Peyer's patch (tissue), 4 donors: ENCODE measurements around the gene NCAM2. TPM values are rescaled to one million over a fixed set of nuclear protein-coding genes. Genes with fewer than 3 reads are reported as not detected.

Experiments
- DNase-seq, 3 donors: peaks; one replicate each; pipeline ENCODE4 v3.0.0-alpha.2; 2017 to 2019
- H3K27ac ChIP-seq, 4 donors: fragments of 200-600 bp; sonication (generic); one replicate each; pipeline ENCODE4 v1.5.1; 2016 to 2019
- H3K27me3 ChIP-seq, 2 donors: fragments of 200-600 bp; sonication (generic); one replicate each; pipeline ENCODE4 v1.5.1; 2019
- H3K36me3 ChIP-seq, 3 donors: fragments of 200-600 bp; sonication (generic); one replicate each; pipeline ENCODE4 v1.5.1; 2016 to 2019
- H3K4me1 ChIP-seq, 4 donors: fragments of 200-600 bp; sonication (generic); one replicate each; pipeline ENCODE4 v1.5.1; 2016 to 2019
- H3K4me3 ChIP-seq, 4 donors: fragments of 200-600 bp; sonication (generic); 1 replicate in 3 of 4; 2 replicates in 1 of 4; pipeline ENCODE4 v1.5.1; 2016 to 2019; ENCODE audit warnings: mild to moderate bottlenecking in 1 of 4
- H3K9me3 ChIP-seq, 4 donors: fragments of 200-600 bp; sonication (generic); one replicate each; pipeline ENCODE4 v1.5.1; 2016 to 2019; ENCODE audit warnings: mild to moderate bottlenecking in 1 of 4
- CTCF ChIP-seq, 6 experiments: fragments of 450-650 bp in 4 of 6; fragments of 200-600 bp in 2 of 6; sonication (generic) in 1 of 6; IDR thresholded peaks; one replicate each; pipeline ENCODE4 v1.5.1; 2017 to 2019; ENCODE audit warnings: antibody characterized with exemption in 6 of 6, mild to moderate bottlenecking in 3 of 6, moderate library complexity in 1 of 6
- POLR2A ChIP-seq, 2 donors: fragments of 450-650 bp; IDR thresholded peaks; one replicate each; pipeline ENCODE4 v1.5.1; 2017; ENCODE audit warnings: antibody characterized with exemption in 2 of 2, mild to moderate bottlenecking in 2 of 2, moderate library complexity in 2 of 2
- total RNA-seq, 4 donors: library from RNA; depleted of rRNA; stranded (reverse); fragments of >200 nt; gene quantifications; one replicate each; pipeline ENCODE4 v1.1.0, GENCODE V29; 2016

Gene NCAM2
- total RNA-seq, 4 donors from 2014 or later = 0.13 to 5.8 (median 0.60) TPM

- Histone ChIP-seq H3K27ac (no peak overlapping the region), H3K36me3 (no peaks in the 10 kb centered on the region), H3K9me3 (no peaks in the 10 kb centered on the region), H3K4me3 (no peak overlapping the region), H3K4me1 (no peaks in the 10 kb centered on the region), H3K27me3 (no peaks in the 10 kb centered on the region)
- DNase-seq = no peak
- TF ChIP-seq POLR2A (IDR thresholded peaks at IDR 0.05) = no peak
- TF ChIP-seq CTCF (IDR thresholded peaks at IDR 0.05) = no peak
Measured at GRCh38 chr21:21179619-21180298, 181.6 kb downstream of the NCAM2 start.

- no peaks in the 10 kb centered on the region for H3K9me3 ChIP-seq
- H3K4me1 ChIP-seq = no peaks in the 10 kb centered on the region
- DNase-seq = no peak
- H3K36me3 ChIP-seq = no peaks in the 10 kb centered on the region
- no peaks in the 10 kb centered on the region for H3K27me3 ChIP-seq
- no peak overlapping the region for H3K4me3 ChIP-seq
- TF ChIP-seq CTCF (IDR thresholded peaks at IDR 0.05) (no peak), POLR2A (IDR thresholded peaks at IDR 0.05) (no peak)
- no peak overlapping the region for H3K27ac ChIP-seq
Measured at GRCh38 chr21:21182401-21183010, 184.3 kb downstream of the NCAM2 start.

GRCh38 chr21:21183092-21183491 is 184.9 kb downstream of the NCAM2 start:
- no peak overlapping the region for H3K27ac ChIP-seq
- H3K9me3 ChIP-seq = no peaks in the 10 kb centered on the region
- H3K36me3 ChIP-seq = no peaks in the 10 kb centered on the region
- TF ChIP-seq POLR2A (IDR thresholded peaks at IDR 0.05) (no peak), CTCF (IDR thresholded peaks at IDR 0.05) (no peak)
- no peak for DNase-seq
- H3K27me3 ChIP-seq = no peaks in the 10 kb centered on the region
- H3K4me3 ChIP-seq = no peak overlapping the region
- no peaks in the 10 kb centered on the region for H3K4me1 ChIP-seq

GRCh38 chr21:21184771-21185528 is 186.7 kb downstream of the NCAM2 start:
- no peaks in the 10 kb centered on the region for H3K9me3 ChIP-seq
- no peak overlapping the region for H3K4me3 ChIP-seq
- no peak for TF ChIP-seq CTCF (IDR thresholded peaks at IDR 0.05)
- no peak for TF ChIP-seq POLR2A (IDR thresholded peaks at IDR 0.05)
- H3K27me3 ChIP-seq = no peaks in the 10 kb centered on the region
- DNase-seq = no peak
- H3K4me1 ChIP-seq = no peaks in the 10 kb centered on the region
- no peaks in the 10 kb centered on the region for H3K36me3 ChIP-seq
- no peak overlapping the region for H3K27ac ChIP-seq

GRCh38 chr21:21187579-21187978 is 189.4 kb downstream of the NCAM2 start:
- Histone ChIP-seq H3K36me3 (no peaks in the 10 kb centered on the region), H3K27me3 (no peaks in the 10 kb centered on the region), H3K27ac (no peak overlapping the region), H3K4me3 (no peak overlapping the region), H3K9me3 (no peaks in the 10 kb centered on the region), H3K4me1 (no peaks in the 10 kb centered on the region)
- TF ChIP-seq POLR2A (IDR thresholded peaks at IDR 0.05) (no peak), CTCF (IDR thresholded peaks at IDR 0.05) (no peak)
- no peak for DNase-seq
